PFSK-1 (cell line): ENCODE data around the gene RERG.

Experiments
- FOXP2 ChIP-seq: optimal IDR thresholded peaks from 2 replicates; pipeline ENCODE3; 2011; ENCODE audit warnings: borderline replicate concordance, control low read depth, inconsistent platforms; ENCODE audit not compliant: insufficient read depth; ENCODE audit errors: extremely low read length, extremely low read depth
- POLR2AphosphoS5 ChIP-seq: IDR thresholded peaks from 2 replicates; pipeline ENCODE4 v1.6.1; 2012; ENCODE audit warnings: low read depth, mild to moderate bottlenecking, control low read depth, low read length, moderate library complexity
- SIN3A ChIP-seq: IDR thresholded peaks from 2 replicates; pipeline ENCODE4 v1.6.1; 2012; ENCODE audit warnings: mild to moderate bottlenecking, low read length, moderate library complexity, borderline replicate concordance; ENCODE audit not compliant: insufficient read depth
- TAF1 ChIP-seq: IDR thresholded peaks from 2 replicates; pipeline ENCODE4 v1.6.1; 2012; ENCODE audit warnings: low read length, control low read depth, borderline replicate concordance; ENCODE audit not compliant: insufficient read depth
- TF ChIP-seq, protein P1 (sequence below), 2 experiments: IDR thresholded peaks; 2 replicates each; pipeline versions ENCODE4 v1.6.1 to v1.8.0; 2011 to 2012; ENCODE audit warnings: low read depth in 2 of 2, low read length in 2 of 2, control low read depth in 1 of 2, inconsistent platforms in 1 of 2, mild to moderate bottlenecking in 1 of 2, moderate library complexity in 1 of 2; ENCODE audit not compliant: insufficient read depth in 1 of 2

RERG gene

DNA sequence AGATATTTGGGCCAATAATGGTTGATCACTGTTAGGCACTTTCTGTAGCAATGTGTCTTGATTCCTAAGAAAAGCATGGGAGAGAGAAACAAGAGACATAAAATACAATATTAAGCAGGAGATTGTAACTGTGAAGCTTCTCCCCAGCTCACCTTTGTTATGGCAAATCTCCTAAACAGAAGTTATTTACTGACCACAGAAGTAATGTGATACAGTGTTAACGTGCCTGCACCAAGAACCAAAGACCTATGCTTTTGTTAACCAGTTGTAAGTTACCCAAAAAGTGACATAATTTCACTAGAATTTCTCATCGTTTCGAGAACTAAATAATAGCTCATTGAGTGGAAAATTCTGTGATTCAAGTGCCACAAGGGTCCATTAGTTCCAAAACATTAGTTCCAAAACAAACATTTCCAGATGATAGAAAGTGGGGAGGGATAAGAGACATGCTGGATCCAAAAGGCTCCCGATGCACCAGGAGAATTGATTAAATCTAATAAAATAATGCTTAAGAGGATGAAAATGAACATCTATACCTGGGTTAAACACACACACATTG lies 14.3 kb downstream of the RERG start:
- TF ChIP-seq POLR2AphosphoS5, result no peak
- TF ChIP-seq FOXP2, result no peak
- TF ChIP-seq, protein P1, sequence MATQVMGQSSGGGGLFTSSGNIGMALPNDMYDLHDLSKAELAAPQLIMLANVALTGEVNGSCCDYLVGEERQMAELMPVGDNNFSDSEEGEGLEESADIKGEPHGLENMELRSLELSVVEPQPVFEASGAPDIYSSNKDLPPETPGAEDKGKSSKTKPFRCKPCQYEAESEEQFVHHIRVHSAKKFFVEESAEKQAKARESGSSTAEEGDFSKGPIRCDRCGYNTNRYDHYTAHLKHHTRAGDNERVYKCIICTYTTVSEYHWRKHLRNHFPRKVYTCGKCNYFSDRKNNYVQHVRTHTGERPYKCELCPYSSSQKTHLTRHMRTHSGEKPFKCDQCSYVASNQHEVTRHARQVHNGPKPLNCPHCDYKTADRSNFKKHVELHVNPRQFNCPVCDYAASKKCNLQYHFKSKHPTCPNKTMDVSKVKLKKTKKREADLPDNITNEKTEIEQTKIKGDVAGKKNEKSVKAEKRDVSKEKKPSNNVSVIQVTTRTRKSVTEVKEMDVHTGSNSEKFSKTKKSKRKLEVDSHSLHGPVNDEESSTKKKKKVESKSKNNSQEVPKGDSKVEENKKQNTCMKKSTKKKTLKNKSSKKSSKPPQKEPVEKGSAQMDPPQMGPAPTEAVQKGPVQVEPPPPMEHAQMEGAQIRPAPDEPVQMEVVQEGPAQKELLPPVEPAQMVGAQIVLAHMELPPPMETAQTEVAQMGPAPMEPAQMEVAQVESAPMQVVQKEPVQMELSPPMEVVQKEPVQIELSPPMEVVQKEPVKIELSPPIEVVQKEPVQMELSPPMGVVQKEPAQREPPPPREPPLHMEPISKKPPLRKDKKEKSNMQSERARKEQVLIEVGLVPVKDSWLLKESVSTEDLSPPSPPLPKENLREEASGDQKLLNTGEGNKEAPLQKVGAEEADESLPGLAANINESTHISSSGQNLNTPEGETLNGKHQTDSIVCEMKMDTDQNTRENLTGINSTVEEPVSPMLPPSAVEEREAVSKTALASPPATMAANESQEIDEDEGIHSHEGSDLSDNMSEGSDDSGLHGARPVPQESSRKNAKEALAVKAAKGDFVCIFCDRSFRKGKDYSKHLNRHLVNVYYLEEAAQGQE (IDR thresholded peaks at IDR 0.05; ENCODE audit: insufficient read depth in 1 of 2, low read depth in 2 of 2, low read length in 2 of 2), result no peak
- TF ChIP-seq TAF1, result no peak
- TF ChIP-seq SIN3A, result no peak

GRCh38 chr12:15206338-15206737 lies 14.9 kb downstream of the RERG start:
- TF ChIP-seq POLR2AphosphoS5, result no peak
- TF ChIP-seq, protein P1 (IDR thresholded peaks at IDR 0.05; ENCODE audit: insufficient read depth in 1 of 2, low read depth in 2 of 2, low read length in 2 of 2), result no peak
- no peak for TF ChIP-seq SIN3A
- TF ChIP-seq TAF1, result no peak
- no peak for TF ChIP-seq FOXP2

DNA sequence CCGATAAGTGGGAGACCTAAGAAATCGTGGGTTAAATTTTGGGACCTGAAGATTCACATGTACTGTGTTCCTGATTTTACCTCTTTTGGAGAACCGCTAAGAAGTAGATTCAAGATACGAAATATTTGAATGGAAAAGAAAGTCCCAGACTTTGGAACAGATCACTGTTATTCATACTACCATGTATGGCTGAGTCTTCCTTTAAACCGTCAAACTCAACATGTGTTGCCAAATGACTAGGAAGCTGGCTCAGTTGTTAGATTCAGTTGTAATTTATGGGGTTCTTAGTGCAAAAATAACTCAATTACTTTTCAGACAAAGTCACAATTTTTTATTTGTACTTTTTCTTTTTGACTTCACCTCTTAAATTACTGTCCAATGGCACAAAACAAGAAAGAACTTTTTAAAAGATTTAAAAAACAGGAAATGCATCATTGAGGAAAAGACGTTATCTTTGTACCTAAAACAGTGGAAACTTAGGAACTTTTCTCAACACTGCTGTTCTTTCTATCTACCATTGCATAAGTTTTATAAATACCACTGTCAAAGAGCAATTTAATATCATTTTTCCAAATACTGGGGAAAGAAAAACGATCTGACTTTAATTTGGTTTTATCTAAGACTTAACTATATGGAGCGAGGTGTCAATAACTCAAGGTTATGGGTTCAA lies 15.7 kb downstream of the RERG start:
- TF ChIP-seq SIN3A (no peak), POLR2AphosphoS5 (no peak)

- TF ChIP-seq, protein P1 (IDR thresholded peaks at IDR 0.05; ENCODE audit: insufficient read depth in 1 of 2, low read depth in 2 of 2, low read length in 2 of 2), result no peak
- TF ChIP-seq FOXP2 (no peak), SIN3A (no peak), TAF1 (no peak), POLR2AphosphoS5 (no peak)
Observed at GRCh38 chr12:15201456-15201855, 19.8 kb downstream of the RERG start.

- TF ChIP-seq, protein P1 (IDR thresholded peaks at IDR 0.05; ENCODE audit: insufficient read depth in 1 of 2, low read depth in 2 of 2, low read length in 2 of 2), result no peak
- TF ChIP-seq FOXP2, result no peak
- no peak for TF ChIP-seq TAF1
- no peak for TF ChIP-seq POLR2AphosphoS5
Observed at GRCh38 chr12:15201056-15201455, 20.2 kb downstream of the RERG start.
